HepG2 (cell line): Measurements from ENCODE around the gene SNX7. TPM values are rescaled to one million over a fixed set of nuclear protein-coding genes. Genes with fewer than 3 reads are reported as not detected.

ENCODE experiments used
- ATAC-seq: fragments of 200-7000 bp; cut with Tn5 transposase; 3 replicates; pipeline ENCODE4 v1.9.1; 2020; ENCODE audit warnings: mild to moderate bottlenecking, moderate library complexity
- BruUV-seq: library from RNA; stranded (reverse); fragments of 400-500 nt; replicated peaks from 2 replicates; lab custom pipeline; 2021; lab: Mats Ljungman, UMichigan
- CTCF ChIA-PET: fragments of 300-600 bp; formaldehyde crosslinking; extraction: SDS; loops from one replicate; lab custom pipeline; 2021; ENCODE audit warnings: low total read pairs, inconsistent platforms, low intra/inter-chr PET ratio; lab: Yijun Ruan, JAX
- POLR2A ChIA-PET: fragments of 350-600 bp; sonication (Branson Sonifier 250); formaldehyde crosslinking; loops from one replicate; lab custom pipeline; 2020; ENCODE audit warnings: antibody characterized with exemption, inconsistent platforms; lab: Yijun Ruan, JAX
- DNase-seq: peaks from one replicate; pipeline ENCODE4 v3.0.0-alpha.2; 2015; ENCODE audit warnings: low spot score
- FAIRE-seq: peaks from 3 replicates; lab custom pipeline; 2011; peaks lifted over from hg19 to GRCh38; lab: Jason Lieb, UNC
- H2AFZ ChIP-seq: one replicate; pipeline ENCODE4 v1.6.1; 2011; ENCODE audit warnings: low read length, inconsistent platforms
- H3K27ac ChIP-seq: fragments of 300-600 bp; 3 replicates; pipeline ENCODE4 v1.8.0; 2011; ENCODE audit warnings: mixed run types, mild to moderate bottlenecking, mixed read lengths, low read length, inconsistent platforms; ENCODE audit not compliant: insufficient read depth; ENCODE audit errors: extremely low read length
- H3K27me3 ChIP-seq, 2 experiments: fragments of 200-600 bp in 1 of 2; 2 replicates in 1 of 2; 3 replicates in 1 of 2; pipeline versions ENCODE4 v1.6.0 to v1.8.0; 2011; ENCODE audit warnings: low read length in 2 of 2, mild to moderate bottlenecking in 2 of 2, moderate library complexity in 2 of 2, inconsistent platforms in 1 of 2; ENCODE audit not compliant: insufficient read depth in 2 of 2, control insufficient read depth in 1 of 2
- H3K36me3 ChIP-seq, 2 experiments: fragments of 200-600 bp in 1 of 2; replicated peaks in 1 of 2; 2 replicates in 1 of 2; 3 replicates in 1 of 2; pipeline versions ENCODE4 v1.5.1 to v1.8.0; 2011; ENCODE audit warnings: low read length in 2 of 2, inconsistent platforms in 1 of 2; ENCODE audit not compliant: insufficient read depth in 2 of 2, control insufficient read depth in 1 of 2
- H3K4me1 ChIP-seq: 2 replicates; pipeline ENCODE4 v1.5.1; 2012; ENCODE audit warnings: low read length, inconsistent platforms; ENCODE audit not compliant: insufficient read depth
- H3K4me2 ChIP-seq: 2 replicates; pipeline ENCODE4 v1.6.0; 2011; ENCODE audit warnings: low read depth, low read length, inconsistent platforms
- H3K4me3 ChIP-seq, 3 experiments: fragments of 200-600 bp in 1 of 3; sonication (generic), shearing (Covaris generic) in 1 of 3; replicated peaks in 1 of 3; 2 replicates each; pipeline ENCODE4 v1.5.1; 2011 to 2016; ENCODE audit warnings: low read length in 3 of 3, inconsistent platforms in 2 of 3, low read depth in 2 of 3, mild to moderate bottlenecking in 2 of 3, control low read depth in 1 of 3, mixed read lengths in 1 of 3; ENCODE audit not compliant: insufficient read depth in 1 of 3
- H3K79me2 ChIP-seq: one replicate; pipeline ENCODE4 v1.6.1; 2011; ENCODE audit warnings: low read length, inconsistent platforms; ENCODE audit not compliant: insufficient read depth
- H3K9ac ChIP-seq: 2 replicates; pipeline ENCODE4 v1.6.0; 2011; ENCODE audit warnings: mild to moderate bottlenecking, low read depth, low read length, inconsistent platforms; ENCODE audit not compliant: insufficient read depth
- H3K9me3 ChIP-seq: 2 replicates; pipeline ENCODE4 v1.5.1; 2012; ENCODE audit warnings: mild to moderate bottlenecking, low read length
- H4K20me1 ChIP-seq: 2 replicates; pipeline ENCODE4 v1.6.0; 2011; ENCODE audit warnings: inconsistent platforms, mild to moderate bottlenecking, low read length, moderate library complexity; ENCODE audit not compliant: insufficient read depth
- ATF7 ChIP-seq, 2 experiments: fragments of 450-650 bp in 1 of 2; sonication (generic) in 1 of 2; formaldehyde crosslinking in 1 of 2; IDR thresholded peaks; 2 replicates each; pipeline versions ENCODE4 v1.4.0 to v1.6.1; 2016 to 2020; ENCODE audit warnings: antibody characterized with exemption in 1 of 2, mild to moderate bottlenecking in 1 of 2, missing genetic modification reagents in 1 of 2
- CREB3 ChIP-seq: sonication (generic); formaldehyde crosslinking; IDR thresholded peaks from 2 replicates; pipeline ENCODE4 v1.5.0; 2020; ENCODE audit warnings: missing genetic modification reagents
- FOSL2 ChIP-seq: sonication (generic); formaldehyde crosslinking; IDR thresholded peaks from 2 replicates; pipeline ENCODE4 v1.4.0; 2020; ENCODE audit warnings: missing genetic modification reagents
- KLF9 ChIP-seq: IDR thresholded peaks from 2 replicates; pipeline ENCODE4 v1.6.1; 2016; ENCODE audit warnings: low read depth
- MAFF ChIP-seq: IDR thresholded peaks from 2 replicates; pipeline ENCODE4 v1.6.1; 2011; ENCODE audit warnings: low read depth, low read length, improper control_type of control experiment
- MED13 ChIP-seq: sonication (generic); formaldehyde crosslinking; IDR thresholded peaks from 2 replicates; pipeline ENCODE4 v1.5.0; 2020; ENCODE audit warnings: missing genetic modification reagents
- PHF20 ChIP-seq: sonication (generic); formaldehyde crosslinking; IDR thresholded peaks from 2 replicates; pipeline ENCODE4 v1.5.0; 2020; ENCODE audit warnings: mild to moderate bottlenecking, missing genetic modification reagents
- PRPF4 ChIP-seq: fragments of 200-400 bp; formaldehyde crosslinking; IDR thresholded peaks from 2 replicates; pipeline ENCODE4 v1.6.1; 2016; ENCODE audit warnings: low read length, low read depth; ENCODE audit not compliant: poor library complexity, severe bottlenecking
- RBFOX2 ChIP-seq: fragments of 200-400 bp; formaldehyde crosslinking; IDR thresholded peaks from 2 replicates; pipeline ENCODE4 v1.6.1; 2017; ENCODE audit warnings: low read depth, mild to moderate bottlenecking, low read length
- SRSF1 ChIP-seq: fragments of 200-400 bp; formaldehyde crosslinking; optimal IDR thresholded peaks from 2 replicates; pipeline ENCODE3; 2017; ENCODE audit warnings: mild to moderate bottlenecking, low read depth, low read length, moderate library complexity
- ZMYM3 ChIP-seq: sonication (generic); formaldehyde crosslinking; IDR thresholded peaks from 2 replicates; pipeline ENCODE4 v1.5.1; 2020; ENCODE audit warnings: mild to moderate bottlenecking, missing genetic modification reagents
- ZNF569 ChIP-seq: sonication (generic); formaldehyde crosslinking; IDR thresholded peaks from 2 replicates; pipeline ENCODE4 v1.5.0; 2020; ENCODE audit warnings: mild to moderate bottlenecking, missing genetic modification reagents, moderate library complexity, borderline replicate concordance
- WGBS: methylation state at CpG from one replicate; pipeline ENCODE4 v1.1.6; 2017; ENCODE audit warnings: low lambda C conversion rate; 5-methylcytosine and 5-hydroxymethylcytosine counted together
- in situ Hi-C: cut with HindIII; loops from 2 replicates; pipeline ENCODE4 v1.10.0; 2017; ENCODE audit warnings: low pct_unique_long_range_greater_than_20kb; ENCODE audit not compliant: extremely low pct_ligation_motif_present
- intact Hi-C: fragments of 100-400 bp; cut with micrococcal nuclease; formaldehyde crosslinking; loops from one replicate; pipeline ENCODE4 v1.10.0; 2022; ENCODE audit not compliant: unreplicated experiment
- polyA plus RNA-seq, 8 experiments: library from polyadenylated mRNA; depleted of rRNA in 3 of 8; stranded (reverse) in 7 of 8; unstranded in 1 of 8; fragments of >200 nt; fragmentation: Illumina TruSeq in 4 of 8; extraction: Trizol in 4 of 8; gene quantifications; 2 replicates each; pipeline versions ENCODE4 v1.2.1 to v1.2.3, GENCODE V29; 2011 to 2016; ENCODE audit warnings: low read depth in 4 of 8, missing spikeins in 1 of 8, mixed read lengths in 1 of 8; ENCODE audit not compliant: insufficient read depth in 1 of 8
- total RNA-seq, 5 experiments: library from RNA; depleted of rRNA; stranded (reverse); fragments of >200 nt; fragmentation: Illumina TruSeq; extraction: Trizol; gene quantifications; 2 replicates each; pipeline ENCODE4 v1.2.3, GENCODE V29; 2016; ENCODE audit warnings: low read depth in 1 of 5

The SNX7 gene
- total and polyA plus RNA-seq, 2 of the 13 experiments (the other 11 are each of a cell fraction or from before 2014, with no cell fraction given): 14.3 to 33.5 TPM

GRCh38 chr1:98661544-98662355 is at the start of gene SNX7 (continued):
- no peak; the same call in 1 of the 2 replicates for TF ChIP-seq CREB3 (CRISPR knock-in tag)
- TF ChIP-seq KLF9: no peak
- peak; percentile 91 for TF ChIP-seq RBFOX2
- TF ChIP-seq ATF7 (IDR thresholded peaks at IDR 0.05): no peak
- no peak for TF ChIP-seq ATF7 (CRISPR knock-in tag; IDR thresholded peaks at IDR 0.05)
- 0 out of 2 replicates have a peak, but pooled peaks have one; percentile 12 for TF ChIP-seq MED13 (CRISPR knock-in tag)
- TF ChIP-seq PHF20: peak; percentile 68
- peak; percentile 80 for TF ChIP-seq SRSF1
- TF ChIP-seq MAFF: no peak
- peak; percentile 15; the same call in 1 of the 2 replicates for TF ChIP-seq FOSL2 (CRISPR knock-in tag)
- 0 out of 2 replicates have a peak, but pooled peaks have one; percentile 16 for TF ChIP-seq ZMYM3 (CRISPR knock-in tag)
- TF ChIP-seq ZNF569 (CRISPR knock-in tag): no peak

DNA sequence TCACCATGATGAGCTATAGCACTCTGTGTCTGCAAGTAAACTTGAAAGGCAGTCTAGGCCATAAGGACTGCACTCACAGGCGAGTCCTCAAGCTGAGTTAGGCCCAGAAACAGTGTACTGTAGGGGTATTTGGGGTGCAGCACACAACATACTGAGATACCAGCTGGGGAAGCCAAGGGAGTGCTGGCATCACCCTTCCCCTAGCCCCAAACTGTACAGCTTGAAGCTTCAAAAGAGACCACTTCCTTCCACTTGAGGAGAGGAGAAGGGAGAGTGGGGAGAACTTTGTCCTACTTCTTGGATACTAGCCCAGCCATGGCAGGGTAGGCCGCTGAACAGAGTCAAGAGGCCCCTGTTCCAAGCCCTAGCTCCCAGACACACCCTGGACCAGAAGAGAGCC is 24.2 kb upstream of the SNX7 start:
- no peak overlapping the region for H3K9ac ChIP-seq
- no peak for FAIRE-seq
- 30% methylated on average over 2 of the region's 2 CpGs for WGBS
- TF ChIP-seq PRPF4: no peak
- TF ChIP-seq, all 625 proteins: peak for 0
- no peak overlapping the region for H3K27ac ChIP-seq
- CTCF ChIA-PET: no interaction called here
- no peak for DNase-seq
- no peaks in the 10 kb centered on the region for H3K36me3 ChIP-seq
- no peaks in the 10 kb centered on the region for H4K20me1 ChIP-seq
- H3K4me1 ChIP-seq: no peaks in the 10 kb centered on the region
- intact Hi-C loops (no loop called here), in situ Hi-C loops (no loop called here)
- no peaks in the 10 kb centered on the region for H3K27me3 ChIP-seq
- no peak overlapping the region for H3K4me2 ChIP-seq
- no peak for ATAC-seq
- POLR2A ChIA-PET: no interaction called here
- H3K4me3 ChIP-seq: no peak overlapping the region
- H2AFZ ChIP-seq: no peak overlapping the region
- BruUV-seq: no TSS peak
- H3K9me3 ChIP-seq: no peaks in the 10 kb centered on the region; the same call in 1 of the 2 replicates
- no peaks in the 10 kb centered on the region for H3K79me2 ChIP-seq
